ENCODE data around the gene TARBP2.

GRCh38 chr12:53508534-53509170 lies 7.6 kb downstream of the TARBP2 start:
- TF ChIP-seq, protein P1, sequence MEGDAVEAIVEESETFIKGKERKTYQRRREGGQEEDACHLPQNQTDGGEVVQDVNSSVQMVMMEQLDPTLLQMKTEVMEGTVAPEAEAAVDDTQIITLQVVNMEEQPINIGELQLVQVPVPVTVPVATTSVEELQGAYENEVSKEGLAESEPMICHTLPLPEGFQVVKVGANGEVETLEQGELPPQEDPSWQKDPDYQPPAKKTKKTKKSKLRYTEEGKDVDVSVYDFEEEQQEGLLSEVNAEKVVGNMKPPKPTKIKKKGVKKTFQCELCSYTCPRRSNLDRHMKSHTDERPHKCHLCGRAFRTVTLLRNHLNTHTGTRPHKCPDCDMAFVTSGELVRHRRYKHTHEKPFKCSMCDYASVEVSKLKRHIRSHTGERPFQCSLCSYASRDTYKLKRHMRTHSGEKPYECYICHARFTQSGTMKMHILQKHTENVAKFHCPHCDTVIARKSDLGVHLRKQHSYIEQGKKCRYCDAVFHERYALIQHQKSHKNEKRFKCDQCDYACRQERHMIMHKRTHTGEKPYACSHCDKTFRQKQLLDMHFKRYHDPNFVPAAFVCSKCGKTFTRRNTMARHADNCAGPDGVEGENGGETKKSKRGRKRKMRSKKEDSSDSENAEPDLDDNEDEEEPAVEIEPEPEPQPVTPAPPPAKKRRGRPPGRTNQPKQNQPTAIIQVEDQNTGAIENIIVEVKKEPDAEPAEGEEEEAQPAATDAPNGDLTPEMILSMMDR (IDR thresholded peaks at IDR 0.05; ENCODE audit: low read depth, low read length) = peak; percentile 95
- no peak for TF ChIP-seq POLR2A (IDR thresholded peaks at IDR 0.05; ENCODE audit: extremely low read depth, insufficient read length)
- TF ChIP-seq, protein P2, sequence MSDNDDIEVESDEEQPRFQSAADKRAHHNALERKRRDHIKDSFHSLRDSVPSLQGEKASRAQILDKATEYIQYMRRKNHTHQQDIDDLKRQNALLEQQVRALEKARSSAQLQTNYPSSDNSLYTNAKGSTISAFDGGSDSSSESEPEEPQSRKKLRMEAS (IDR thresholded peaks at IDR 0.05; ENCODE audit: low read depth, low read length) = no peak
- no peak for TF ChIP-seq MYC (IDR thresholded peaks at IDR 0.05; ENCODE audit: low read depth, low read length)
